22Rv1 (cell line): ENCODE results near the gene TEX19.

Experiments
- CTCF ChIP-seq: fragments of 450-650 bp; IDR thresholded peaks from 2 replicates; pipeline ENCODE4 v1.5.1; 2017; ENCODE audit warnings: mild to moderate bottlenecking
- ZFX ChIP-seq: fragments of 450-650 bp; IDR thresholded peaks from 2 replicates; pipeline ENCODE4 v1.6.1; 2017; ENCODE audit warnings: antibody characterized with exemption, borderline replicate concordance

- TF ChIP-seq CTCF (no peak), ZFX (no peak)
These were observed 31.3 kb upstream of the TEX19 start for GRCh38 chr17:82327757-82328140.
